Activated naive CD4-positive, alpha-beta T cell treated with anti-CD3 and anti-CD28 coated beads, Interleukin-2, amount 10 ng/mL, durations not matched to agents 7 days and 5 days (primary cell): ENCODE measurements around the gene UBQLN1.

Experiments used
- CTCF ChIA-PET: fragments of 350-600 bp; sonication (Branson Sonifier 250); formaldehyde crosslinking; loops from one replicate; lab custom pipeline; 2021; ENCODE audit warnings: antibody characterized with exemption; lab: Charles Lee
- DNase-seq: peaks from one replicate; pipeline ENCODE4 v3.0.0-alpha.2; 2020
- H3K27ac Mint-ChIP-seq: one replicate; pipeline ENCODE4 v1.8.0; 2021; ENCODE audit warnings: mild to moderate bottlenecking, moderate library complexity, mixed read lengths
- H3K27me3 Mint-ChIP-seq: one replicate; pipeline ENCODE4 v1.8.0; 2021; ENCODE audit warnings: mild to moderate bottlenecking, mixed read lengths
- H3K36me3 Mint-ChIP-seq: one replicate; pipeline ENCODE4 v1.8.0; 2021; ENCODE audit warnings: mixed read lengths
- H3K4me1 Mint-ChIP-seq: one replicate; pipeline ENCODE4 v1.8.0; 2021; ENCODE audit warnings: mixed read lengths
- H3K4me3 Mint-ChIP-seq: one replicate; pipeline ENCODE4 v1.8.0; 2021; ENCODE audit warnings: mild to moderate bottlenecking, moderate library complexity, mixed read lengths
- H3K9me3 Mint-ChIP-seq: one replicate; pipeline ENCODE4 v1.8.0; 2021; ENCODE audit warnings: mixed read lengths

UBQLN1 gene

GRCh38 chr9:83637389-83637788, 70.4 kb downstream of the UBQLN1 start:
- Mint-ChIP-seq H3K9me3 (no peaks in the 10 kb centered on the region), H3K36me3 (peaks cover 5% of the 10 kb centered on the region), H3K27me3 (no peaks in the 10 kb centered on the region), H3K4me3 (no peak overlapping the region), H3K4me1 (no peaks in the 10 kb centered on the region), H3K27ac (no peak overlapping the region)
- no peak for DNase-seq
- CTCF ChIA-PET = interaction anchor here (0.9 to 1.6 kb wide), 4 partner anchors 9 to 303 kb away, joined by 3 to 4 read pairs (median 3); no protein-coding TSS in a partner anchor

- CTCF ChIA-PET = interaction anchor here (0.9 to 1.2 kb wide), 3 partner anchors 10 to 16 kb away, joined by 3 read pairs; no protein-coding TSS in a partner anchor
- H3K27ac Mint-ChIP-seq = no peak overlapping the region
- no peak overlapping the region for H3K4me3 Mint-ChIP-seq
Observed at GRCh38 chr9:83636813-83637212, 70.9 kb downstream of the UBQLN1 start.

GRCh38 chr9:83633676-83634075, 74.1 kb downstream of the UBQLN1 start:
- DNase-seq = no peak
- peaks cover 15% of the 10 kb centered on the region for H3K36me3 Mint-ChIP-seq
- no peak overlapping the region for H3K4me3 Mint-ChIP-seq
- H3K27me3 Mint-ChIP-seq = no peaks in the 10 kb centered on the region
- CTCF ChIA-PET = no interaction called here
- H3K9me3 Mint-ChIP-seq = no peaks in the 10 kb centered on the region
- no peak overlapping the region for H3K27ac Mint-ChIP-seq
- H3K4me1 Mint-ChIP-seq = no peaks in the 10 kb centered on the region

More at GRCh38 chr9:83636813-83637212, 70.9 kb downstream of the UBQLN1 start:
- DNase-seq = no peak
- Mint-ChIP-seq H3K36me3 (peaks cover 5% of the 10 kb centered on the region), H3K4me1 (no peaks in the 10 kb centered on the region), H3K27me3 (no peaks in the 10 kb centered on the region), H3K9me3 (no peaks in the 10 kb centered on the region)

GRCh38 chr9:83633255-83633654, 74.5 kb downstream of the UBQLN1 start:
- peaks cover 16% of the 10 kb centered on the region for H3K36me3 Mint-ChIP-seq
- CTCF ChIA-PET = interaction anchor here (1.1 kb wide), 1 partner anchor 16 kb away, joined by 3 read pairs; no protein-coding TSS in a partner anchor
- no peaks in the 10 kb centered on the region for H3K4me1 Mint-ChIP-seq
- H3K27me3 Mint-ChIP-seq = no peaks in the 10 kb centered on the region
- no peak for DNase-seq
- H3K9me3 Mint-ChIP-seq = no peaks in the 10 kb centered on the region
- no peak overlapping the region for H3K4me3 Mint-ChIP-seq
- H3K27ac Mint-ChIP-seq = no peak overlapping the region

- peaks cover 19% of the 10 kb centered on the region for H3K36me3 Mint-ChIP-seq
- H3K9me3 Mint-ChIP-seq = no peaks in the 10 kb centered on the region
- H3K27ac Mint-ChIP-seq = no peak overlapping the region
- no peak overlapping the region for H3K4me3 Mint-ChIP-seq
- no peaks in the 10 kb centered on the region for H3K27me3 Mint-ChIP-seq
- CTCF ChIA-PET = no interaction called here
- DNase-seq = no peak
- H3K4me1 Mint-ChIP-seq = no peaks in the 10 kb centered on the region
Observed at GRCh38 chr9:83630938-83631457, 76.8 kb downstream of the UBQLN1 start.

GRCh38 chr9:83629433-83630104, 78.2 kb downstream of the UBQLN1 start:
- Mint-ChIP-seq H3K4me1 (peaks cover 7% of the 10 kb centered on the region), H3K9me3 (no peaks in the 10 kb centered on the region), H3K36me3 (peaks cover 19% of the 10 kb centered on the region), H3K4me3 (no peak overlapping the region), H3K27ac (no peak overlapping the region), H3K27me3 (no peaks in the 10 kb centered on the region)
- no peak for DNase-seq
- CTCF ChIA-PET = no interaction called here

- CTCF ChIA-PET = interaction anchor here (1.2 to 1.4 kb wide), 2 partner anchors 20 to 309 kb away, joined by 3 to 4 read pairs; no protein-coding TSS in a partner anchor
- H3K27me3 Mint-ChIP-seq = no peaks in the 10 kb centered on the region
- no peak overlapping the region for H3K4me3 Mint-ChIP-seq
- no peaks in the 10 kb centered on the region for H3K9me3 Mint-ChIP-seq
- no peak for DNase-seq
- peaks cover 22% of the 10 kb centered on the region for H3K36me3 Mint-ChIP-seq
- no peak overlapping the region for H3K27ac Mint-ChIP-seq
- peaks cover 17% of the 10 kb centered on the region for H3K4me1 Mint-ChIP-seq
Observed at GRCh38 chr9:83628540-83628939, 79.2 kb downstream of the UBQLN1 start.

GRCh38 chr9:83625178-83625577, 82.6 kb downstream of the UBQLN1 start:
- DNase-seq = no peak
- H3K9me3 Mint-ChIP-seq = no peaks in the 10 kb centered on the region
- H3K4me3 Mint-ChIP-seq = no peak overlapping the region
- CTCF ChIA-PET = interaction anchor here (1.7 to 3.1 kb wide), 3 partner anchors 25 to 290 kb away, joined by 5 to 19 read pairs (median 5); partner anchors contain the start of gene UBQLN1
- H3K4me1 Mint-ChIP-seq = peaks cover 28% of the 10 kb centered on the region
- H3K27me3 Mint-ChIP-seq = peaks cover 7% of the 10 kb centered on the region
- H3K27ac Mint-ChIP-seq = no peak overlapping the region
- H3K36me3 Mint-ChIP-seq = peaks cover 22% of the 10 kb centered on the region

GRCh38 chr9:83623679-83624076, 84.1 kb downstream of the UBQLN1 start:
- H3K9me3 Mint-ChIP-seq = no peaks in the 10 kb centered on the region
- peak overlapping the region; percentile 90 for H3K4me3 Mint-ChIP-seq
- H3K27me3 Mint-ChIP-seq = peaks cover 7% of the 10 kb centered on the region
- H3K36me3 Mint-ChIP-seq = peaks cover 12% of the 10 kb centered on the region
- H3K4me1 Mint-ChIP-seq = peaks cover 28% of the 10 kb centered on the region
- CTCF ChIA-PET = interaction anchor here (0.7 to 3.1 kb wide), 5 partner anchors 9 to 289 kb away, joined by 3 to 19 read pairs (median 5); partner anchors contain the start of gene UBQLN1
- peak overlapping the region; percentile 96 for H3K27ac Mint-ChIP-seq
- no peak for DNase-seq

GRCh38 chr9:83622939-83623678, 84.6 kb downstream of the UBQLN1 start, which contains the start of gene IDNK:
IDNK (plus strand) TSS chr9:83623143; CDS start chr9:83623172, 29 bp downstream.
- CTCF ChIA-PET = interaction anchor here (0.7 to 3.1 kb wide), 4 partner anchors 9 to 288 kb away, joined by 3 to 19 read pairs (median 4); no protein-coding TSS in a partner anchor

GRCh38 chr9:83622433-83622938, 85.3 kb downstream of the UBQLN1 start:
- CTCF ChIA-PET = interaction anchor here (1.1 to 3.1 kb wide), 4 partner anchors 10 to 288 kb away, joined by 3 to 40 read pairs (median 12); no protein-coding TSS in a partner anchor
- Mint-ChIP-seq H3K4me1 (peaks cover 28% of the 10 kb centered on the region), H3K9me3 (no peaks in the 10 kb centered on the region), H3K4me3 (peak overlapping the region; percentile 90), H3K27me3 (peaks cover 7% of the 10 kb centered on the region), H3K36me3 (peaks cover 11% of the 10 kb centered on the region), H3K27ac (peak overlapping the region; percentile 96)
- DNase-seq = no peak

More at GRCh38 chr9:83622939-83623678, 84.6 kb downstream of the UBQLN1 start, which contains the start of gene IDNK:
- Mint-ChIP-seq H3K9me3 (no peaks in the 10 kb centered on the region), H3K27me3 (peaks cover 7% of the 10 kb centered on the region), H3K27ac (peak within 1 kb of the TSS; percentile 96), H3K4me1 (peaks cover 28% of the 10 kb centered on the region), H3K36me3 (peaks cover 11% of the 10 kb centered on the region), H3K4me3 (peak within 1 kb of the TSS; percentile 90)
- DNase-seq = peak; percentile 78

- H3K4me3 Mint-ChIP-seq = peak overlapping the region; percentile 14
- peaks cover 7% of the 10 kb centered on the region for H3K27me3 Mint-ChIP-seq
- H3K4me1 Mint-ChIP-seq = peaks cover 28% of the 10 kb centered on the region
- no peak overlapping the region for H3K27ac Mint-ChIP-seq
- CTCF ChIA-PET = interaction anchor here (0.7 to 2.4 kb wide), 15 partner anchors 11 to 303 kb away, joined by 3 to 40 read pairs (median 4); no protein-coding TSS in a partner anchor
- peaks cover 5% of the 10 kb centered on the region for H3K36me3 Mint-ChIP-seq
- DNase-seq = peak; percentile 55
- no peaks in the 10 kb centered on the region for H3K9me3 Mint-ChIP-seq
Observed at GRCh38 chr9:83620841-83621636, 86.7 kb downstream of the UBQLN1 start.

- Mint-ChIP-seq H3K4me3 (no peak overlapping the region), H3K27me3 (peaks cover 13% of the 10 kb centered on the region), H3K27ac (no peak overlapping the region), H3K36me3 (no peaks in the 10 kb centered on the region), H3K9me3 (no peaks in the 10 kb centered on the region), H3K4me1 (peaks cover 7% of the 10 kb centered on the region)
- no peak for DNase-seq
- CTCF ChIA-PET = no interaction called here
Observed at GRCh38 chr9:83617299-83617698, 90.5 kb downstream of the UBQLN1 start.
